A673 (cell line): ENCODE results near the gene SERPINE1.

Experiments
- EZH2 ChIP-seq: fragments of 200-600 bp; sonication (generic); IDR thresholded peaks from 2 replicates; pipeline ENCODE4 v1.6.1; 2017; ENCODE audit warnings: borderline replicate concordance, low read depth, mild to moderate bottlenecking, mixed read lengths, antibody characterized with exemption, low read length; ENCODE audit not compliant: poor library complexity, severe bottlenecking
- TF ChIP-seq, protein P1 (sequence below): fragments of 300-800, 200-600 bp; sonication (generic); conservative IDR thresholded peaks from 2 replicates; pipeline ENCODE4 v1.5.1; 2017; ENCODE audit warnings: low read depth, mild to moderate bottlenecking, antibody characterized with exemption, low read length, moderate library complexity, mixed read lengths

DNA sequence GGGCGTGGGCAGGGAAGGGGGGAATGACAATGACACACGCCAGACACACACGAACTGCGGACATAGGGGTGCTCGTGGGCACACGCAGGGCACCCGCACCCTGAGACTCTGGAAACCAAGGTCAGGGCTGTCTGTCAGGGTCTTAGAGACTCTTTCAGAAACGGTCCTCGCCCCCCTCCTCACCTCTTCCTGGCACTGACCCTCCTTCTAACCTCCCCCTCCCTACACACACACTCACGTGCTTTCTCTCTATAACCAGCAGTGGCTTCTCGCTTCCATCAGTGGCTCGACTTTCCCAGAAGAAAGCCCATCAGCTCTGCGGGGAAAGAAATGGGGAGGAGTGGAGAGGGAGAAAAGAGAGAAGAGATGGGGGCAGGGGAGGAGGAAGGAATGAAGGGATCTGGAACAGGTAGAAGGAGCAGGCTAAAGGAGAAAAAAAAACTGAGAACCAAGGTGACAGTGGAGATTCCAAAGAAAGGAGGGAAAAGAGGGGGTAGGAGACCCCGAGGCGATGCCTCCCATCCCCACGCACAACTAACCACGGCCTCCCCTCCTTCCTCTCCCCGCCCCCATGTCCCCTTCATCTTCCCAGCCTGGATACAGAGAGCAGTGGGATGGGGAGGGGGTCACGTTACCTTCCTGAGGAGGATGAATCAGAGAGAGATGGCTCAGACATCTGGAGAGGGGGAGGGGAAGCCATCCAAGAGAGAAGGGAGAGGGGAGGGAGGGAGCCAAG lies 40.2 kb downstream of the SERPINE1 start:
- TF ChIP-seq, protein P1, sequence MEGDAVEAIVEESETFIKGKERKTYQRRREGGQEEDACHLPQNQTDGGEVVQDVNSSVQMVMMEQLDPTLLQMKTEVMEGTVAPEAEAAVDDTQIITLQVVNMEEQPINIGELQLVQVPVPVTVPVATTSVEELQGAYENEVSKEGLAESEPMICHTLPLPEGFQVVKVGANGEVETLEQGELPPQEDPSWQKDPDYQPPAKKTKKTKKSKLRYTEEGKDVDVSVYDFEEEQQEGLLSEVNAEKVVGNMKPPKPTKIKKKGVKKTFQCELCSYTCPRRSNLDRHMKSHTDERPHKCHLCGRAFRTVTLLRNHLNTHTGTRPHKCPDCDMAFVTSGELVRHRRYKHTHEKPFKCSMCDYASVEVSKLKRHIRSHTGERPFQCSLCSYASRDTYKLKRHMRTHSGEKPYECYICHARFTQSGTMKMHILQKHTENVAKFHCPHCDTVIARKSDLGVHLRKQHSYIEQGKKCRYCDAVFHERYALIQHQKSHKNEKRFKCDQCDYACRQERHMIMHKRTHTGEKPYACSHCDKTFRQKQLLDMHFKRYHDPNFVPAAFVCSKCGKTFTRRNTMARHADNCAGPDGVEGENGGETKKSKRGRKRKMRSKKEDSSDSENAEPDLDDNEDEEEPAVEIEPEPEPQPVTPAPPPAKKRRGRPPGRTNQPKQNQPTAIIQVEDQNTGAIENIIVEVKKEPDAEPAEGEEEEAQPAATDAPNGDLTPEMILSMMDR = no peak
- no peak for TF ChIP-seq EZH2
